Measurements from ENCODE around the gene SNAPIN.
A peak's percentile ranks its signal among the peaks of the same experiment; 100 is the strongest.

Gene SNAPIN

DNA sequence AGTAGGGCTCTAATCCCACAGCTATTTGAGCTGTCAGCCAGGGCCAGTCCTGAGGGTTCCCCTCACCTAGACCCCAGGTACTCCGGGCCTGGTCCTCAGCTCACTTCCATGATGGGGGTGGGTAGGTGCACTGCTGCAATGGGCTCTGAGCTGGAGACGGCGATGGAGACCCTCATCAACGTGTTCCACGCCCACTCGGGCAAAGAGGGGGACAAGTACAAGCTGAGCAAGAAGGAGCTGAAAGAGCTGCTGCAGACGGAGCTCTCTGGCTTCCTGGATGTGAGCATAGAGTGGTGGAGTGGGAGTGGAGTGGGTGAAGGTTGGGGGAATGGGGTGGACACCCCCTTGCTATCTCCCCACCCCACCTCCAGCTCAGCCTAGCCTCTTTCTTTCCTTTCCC is 28.1 kb upstream of the SNAPIN start:
- Histone ChIP-seq H3K36me3 (ENCODE audit: control insufficient read depth in 4 of 4, insufficient read depth in 4 of 4, low read length in 3 of 4) (no peaks in the 10 kb centered on the region), H3K27ac (ENCODE audit: insufficient read depth in 1 of 2, low read depth in 1 of 2, low read length in 2 of 2, poor library complexity in 1 of 2, severe bottlenecking in 2 of 2) (no peak overlapping the region), H3K9me3 (ENCODE audit: control extremely low read depth in 1 of 5, control insufficient read depth in 4 of 5, insufficient read depth in 2 of 5, low read depth in 1 of 5, low read length in 4 of 5) (no peaks in the 10 kb centered on the region), H3K27me3 (replicated peaks in 2 of 5; ENCODE audit: control insufficient read depth in 4 of 5, insufficient read depth in 5 of 5, low read length in 4 of 5) (peaks cover 0 to 2% (median 0%) of the 10 kb centered on the region in 5 experiments), H3K4me1 (ENCODE audit: control extremely low read depth in 1 of 4, control insufficient read depth in 4 of 4, insufficient read depth in 4 of 4, low read length in 3 of 4) (peaks cover 0 to 32% (median 17%) of the 10 kb centered on the region in 4 experiments), H3K4me3 (ENCODE audit: control insufficient read depth in 1 of 7, extremely low read depth in 1 of 7, insufficient read depth in 4 of 7, low read depth in 2 of 7, low read length in 6 of 7) (no peak overlapping the region)
- no peak for DNase-seq
- ChIA-PET CTCF (interaction anchor here (1.8 to 21.2 kb wide), 4 partner anchors 15 to 120 kb away, joined by 7 to 262 read pairs (median 68); partner anchors contain the start of genes S100A14 and S100A16), POLR2A (no interaction called here)
- 98% methylated on average over 6 of the region's 7 CpGs for WGBS (ENCODE audit: insufficient coverage)

DNA sequence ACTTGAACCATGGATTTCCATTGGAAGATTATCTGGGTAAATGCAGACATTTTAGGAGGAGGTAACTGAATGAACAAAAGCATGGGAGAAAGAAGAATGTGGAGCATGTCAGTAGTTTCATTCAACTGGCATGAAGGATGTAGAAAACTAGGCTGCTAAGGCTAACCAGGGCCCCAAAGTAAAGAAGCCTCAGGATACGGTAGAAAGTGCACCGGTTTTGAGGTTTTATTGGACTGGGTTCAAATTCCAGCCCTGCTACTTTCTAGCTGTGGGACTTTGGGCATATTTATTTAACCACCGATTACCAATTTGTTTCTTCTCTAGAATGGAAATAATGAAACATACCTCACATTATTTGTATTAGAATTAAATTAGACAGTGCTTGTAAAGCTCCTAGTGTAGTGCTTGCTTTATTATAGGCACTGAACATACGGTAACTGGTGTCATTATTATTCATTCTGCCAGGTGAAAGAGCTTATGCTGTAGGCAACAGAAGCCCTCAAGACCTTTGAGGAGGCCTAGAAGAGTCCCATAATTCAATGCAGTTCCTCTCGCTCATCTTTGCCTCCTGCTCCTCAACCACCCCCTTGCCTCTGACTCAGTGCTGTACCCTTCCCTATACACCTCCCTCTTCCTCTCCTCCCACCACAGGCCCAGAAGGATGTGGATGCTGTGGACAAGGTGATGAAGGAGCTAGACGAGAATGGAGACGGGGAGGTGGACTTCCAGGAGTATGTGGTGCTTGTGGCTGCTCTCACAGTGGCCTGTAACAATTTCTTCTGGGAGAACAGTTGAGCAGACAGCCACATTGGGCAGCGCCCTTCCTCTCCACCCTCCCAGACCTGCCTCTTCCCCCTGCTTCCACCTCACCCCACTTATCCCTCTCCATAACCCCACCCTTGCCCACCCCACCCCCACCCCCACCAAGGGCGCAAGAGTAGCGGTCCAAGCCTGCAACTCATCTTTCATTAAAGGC is 27.2 kb upstream of the SNAPIN start:
- no peak for DNase-seq
- Histone ChIP-seq H3K4me1 (ENCODE audit: control extremely low read depth in 1 of 4, control insufficient read depth in 4 of 4, insufficient read depth in 4 of 4, low read length in 3 of 4) (peaks cover 0 to 37% (median 22%) of the 10 kb centered on the region in 4 experiments), H3K27me3 (replicated peaks in 2 of 5; ENCODE audit: control insufficient read depth in 4 of 5, insufficient read depth in 5 of 5, low read length in 4 of 5) (peaks cover 0 to 2% (median 0%) of the 10 kb centered on the region in 5 experiments), H3K9me3 (ENCODE audit: control extremely low read depth in 1 of 5, control insufficient read depth in 4 of 5, insufficient read depth in 2 of 5, low read depth in 1 of 5, low read length in 4 of 5) (no peaks in the 10 kb centered on the region), H3K27ac (ENCODE audit: insufficient read depth in 1 of 2, low read depth in 1 of 2, low read length in 2 of 2, poor library complexity in 1 of 2, severe bottlenecking in 2 of 2) (no peak overlapping the region), H3K36me3 (ENCODE audit: control insufficient read depth in 4 of 4, insufficient read depth in 4 of 4, low read length in 3 of 4) (peaks cover under 1 to 7% (median 4%) of the 10 kb centered on the region in 4 experiments), H3K4me3 (ENCODE audit: control insufficient read depth in 1 of 7, extremely low read depth in 1 of 7, insufficient read depth in 4 of 7, low read depth in 2 of 7, low read length in 6 of 7) (no peak overlapping the region)
- ChIA-PET POLR2A (no interaction called here), CTCF (interaction anchor here (1.0 to 21.2 kb wide), 6 partner anchors 16 to 121 kb away, joined by 3 to 262 read pairs (median 16); partner anchors contain the start of genes S100A14 and S100A16)
- 100% methylated on average over 4 of the region's 10 CpGs for WGBS (ENCODE audit: insufficient coverage)

DNA sequence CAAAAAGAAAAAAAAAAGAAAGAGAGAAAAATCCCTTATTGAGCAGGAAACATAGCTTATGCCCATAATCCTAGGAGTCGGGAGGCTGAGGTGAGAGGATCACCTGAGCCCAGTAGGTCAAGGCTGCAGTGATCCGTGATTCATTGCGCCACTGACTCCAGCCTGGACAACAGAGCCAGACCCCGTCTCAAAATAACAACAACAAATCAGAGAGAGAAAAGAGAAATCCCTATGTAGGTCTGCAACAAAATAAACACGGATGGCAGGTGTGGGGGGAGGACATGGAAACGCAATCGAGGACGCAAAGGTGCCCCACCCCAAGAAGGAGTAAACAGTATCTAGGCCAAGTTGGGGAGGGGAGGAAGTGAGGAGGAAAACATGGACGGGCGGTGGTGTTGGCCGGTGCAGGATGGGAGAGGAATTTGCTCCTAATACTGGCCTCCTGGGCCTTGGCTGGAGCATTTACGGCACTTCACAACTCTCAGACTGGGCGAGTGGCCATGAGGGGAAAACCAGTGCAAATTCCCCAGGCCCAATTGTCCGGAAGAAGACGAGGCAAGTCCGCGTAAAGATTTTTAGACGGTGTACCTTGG is 25.2 kb upstream of the SNAPIN start:
- Histone ChIP-seq H3K4me3 (ENCODE audit: control insufficient read depth in 1 of 7, extremely low read depth in 1 of 7, insufficient read depth in 4 of 7, low read depth in 2 of 7, low read length in 6 of 7) (peak overlapping the region in 5 of 7 experiments; percentile 33 to 99 (median 89)), H3K27me3 (replicated peaks in 2 of 5; ENCODE audit: control insufficient read depth in 4 of 5, insufficient read depth in 5 of 5, low read length in 4 of 5) (no peaks in the 10 kb centered on the region), H3K27ac (ENCODE audit: insufficient read depth in 1 of 2, low read depth in 1 of 2, low read length in 2 of 2, poor library complexity in 1 of 2, severe bottlenecking in 2 of 2) (peak overlapping the region in 1 of 2 experiments; percentile 100), H3K9me3 (ENCODE audit: control extremely low read depth in 1 of 5, control insufficient read depth in 4 of 5, insufficient read depth in 2 of 5, low read depth in 1 of 5, low read length in 4 of 5) (no peaks in the 10 kb centered on the region), H3K4me1 (ENCODE audit: control extremely low read depth in 1 of 4, control insufficient read depth in 4 of 4, insufficient read depth in 4 of 4, low read length in 3 of 4) (peaks cover 0 to 36% (median 14%) of the 10 kb centered on the region in 4 experiments), H3K36me3 (ENCODE audit: control insufficient read depth in 4 of 4, insufficient read depth in 4 of 4, low read length in 3 of 4) (peaks cover 15 to 25% (median 20%) of the 10 kb centered on the region in 4 experiments)
- 73% methylated on average over 17 of the region's 18 CpGs for WGBS (ENCODE audit: insufficient coverage)
- DNase-seq = no peak
- ChIA-PET POLR2A (interaction anchor here (0.7 to 1.7 kb wide), 9 partner anchors 10 to 290 kb away, joined by 3 to 10 read pairs (median 5); partner anchors contain the start of genes GATAD2B, S100A6 and SNAPIN), CTCF (interaction anchor here (1.0 to 2.2 kb wide), 7 partner anchors 9 to 100 kb away, joined by 3 to 15 read pairs (median 5); no protein-coding TSS in a partner anchor)

DNA sequence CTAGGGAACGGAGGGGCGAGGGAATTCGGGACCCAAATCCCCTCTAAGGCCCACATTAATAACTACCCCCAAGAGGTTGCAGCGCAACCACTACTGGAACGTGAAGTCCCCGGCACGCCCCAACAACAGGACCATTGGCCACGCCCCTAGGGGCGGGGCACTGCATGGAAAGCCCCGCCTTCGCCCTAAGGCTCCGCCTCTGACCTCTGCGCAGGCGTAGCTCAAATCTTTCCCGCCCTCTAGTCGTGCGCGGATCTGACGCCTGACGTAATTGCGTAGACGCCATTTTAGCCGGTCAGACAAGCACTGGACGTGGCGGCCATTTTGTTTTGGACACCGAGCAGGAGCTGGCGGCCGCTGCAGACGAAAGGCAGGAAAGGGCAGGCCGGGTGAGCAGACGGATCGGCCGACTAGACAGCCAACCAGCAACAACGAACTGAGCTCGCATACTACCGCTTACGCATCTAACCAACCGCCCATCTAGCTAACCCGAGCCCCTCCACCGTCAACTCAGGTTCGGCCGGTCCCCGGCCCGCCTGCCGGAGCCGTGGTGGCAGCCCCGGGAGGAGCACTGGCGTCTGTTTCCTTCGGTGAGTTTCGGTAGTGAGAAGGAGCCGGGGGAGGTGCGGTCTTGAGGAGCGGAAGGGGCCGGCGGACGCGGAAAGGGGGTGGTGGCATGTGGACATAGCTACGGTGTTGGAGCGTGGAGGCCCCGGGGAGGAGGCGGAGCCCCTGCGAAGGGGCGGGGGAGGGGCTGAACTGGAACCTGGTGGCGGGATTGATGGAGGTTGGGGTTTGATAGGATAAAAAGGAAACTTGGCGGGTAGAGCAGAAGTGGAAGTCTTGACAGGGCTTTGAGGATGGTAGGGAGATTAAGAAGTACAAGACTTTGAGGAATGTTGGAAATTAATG is 24.5 kb upstream of the SNAPIN start, which contains the start of gene CHTOP:
TSS of gene CHTOP (plus strand) at position 313 of the 912 bp plus-strand sequence. CDS start 2,523 bp downstream, outside the sequence.
- Histone ChIP-seq H3K9me3 (ENCODE audit: control extremely low read depth in 1 of 5, control insufficient read depth in 4 of 5, insufficient read depth in 2 of 5, low read depth in 1 of 5, low read length in 4 of 5) (no peaks in the 10 kb centered on the region), H3K4me3 (ENCODE audit: control insufficient read depth in 1 of 7, extremely low read depth in 1 of 7, insufficient read depth in 4 of 7, low read depth in 2 of 7, low read length in 6 of 7) (peak within 1 kb of the TSS; percentile 64 to 99 (median 90)), H3K4me1 (ENCODE audit: control extremely low read depth in 1 of 4, control insufficient read depth in 4 of 4, insufficient read depth in 4 of 4, low read length in 3 of 4) (peaks cover 0 to 29% (median 11%) of the 10 kb centered on the region in 4 experiments), H3K27ac (ENCODE audit: insufficient read depth in 1 of 2, low read depth in 1 of 2, low read length in 2 of 2, poor library complexity in 1 of 2, severe bottlenecking in 2 of 2) (peak within 1 kb of the TSS; percentile 100), H3K36me3 (ENCODE audit: control insufficient read depth in 4 of 4, insufficient read depth in 4 of 4, low read length in 3 of 4) (peaks cover 15 to 31% (median 26%) of the 10 kb centered on the region in 4 experiments), H3K27me3 (replicated peaks in 2 of 5; ENCODE audit: control insufficient read depth in 4 of 5, insufficient read depth in 5 of 5, low read length in 4 of 5) (no peaks in the 10 kb centered on the region)
- DNase-seq = peak; percentile 98 to 99 (median 99)
- ChIA-PET CTCF (interaction anchor here (1.0 to 2.2 kb wide), 8 partner anchors 9 to 101 kb away, joined by 3 to 15 read pairs (median 4); no protein-coding TSS in a partner anchor), POLR2A (interaction anchor here (0.5 to 1.7 kb wide), 15 partner anchors 9 to 289 kb away, joined by 3 to 10 read pairs (median 4); partner anchors contain the start of genes GATAD2B, S100A6 and SNAPIN)
- WGBS (ENCODE audit: insufficient coverage) = 2% methylated on average over 53 of the region's 65 CpGs

DNA sequence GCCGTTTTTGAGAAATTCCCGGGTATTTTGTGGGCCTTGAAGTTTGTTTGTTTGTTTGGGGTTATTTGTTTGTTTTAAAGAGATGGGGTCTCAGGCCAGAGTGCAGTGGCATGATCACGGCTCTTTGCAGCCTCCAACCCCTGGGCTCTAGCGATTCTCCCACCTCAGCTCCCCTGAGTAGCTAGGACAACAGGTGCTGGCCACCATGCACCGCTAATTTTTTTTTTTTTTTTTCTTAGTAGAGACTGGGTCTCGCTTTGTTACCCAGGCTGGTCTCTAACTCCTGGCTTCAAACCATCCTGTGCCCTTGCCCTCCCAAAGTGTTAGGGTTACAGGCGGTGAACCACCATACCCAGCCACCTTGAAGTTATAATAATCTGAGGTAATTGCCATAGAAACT is 22.6 kb upstream of the SNAPIN start:
- WGBS (ENCODE audit: insufficient coverage) = 100% methylated on average over 3 of the region's 7 CpGs
- H3K4me3 ChIP-seq (ENCODE audit: control insufficient read depth in 1 of 7, extremely low read depth in 1 of 7, insufficient read depth in 4 of 7, low read depth in 2 of 7, low read length in 6 of 7) = peak overlapping the region in 1 of 7 experiments; percentile 4

DNA sequence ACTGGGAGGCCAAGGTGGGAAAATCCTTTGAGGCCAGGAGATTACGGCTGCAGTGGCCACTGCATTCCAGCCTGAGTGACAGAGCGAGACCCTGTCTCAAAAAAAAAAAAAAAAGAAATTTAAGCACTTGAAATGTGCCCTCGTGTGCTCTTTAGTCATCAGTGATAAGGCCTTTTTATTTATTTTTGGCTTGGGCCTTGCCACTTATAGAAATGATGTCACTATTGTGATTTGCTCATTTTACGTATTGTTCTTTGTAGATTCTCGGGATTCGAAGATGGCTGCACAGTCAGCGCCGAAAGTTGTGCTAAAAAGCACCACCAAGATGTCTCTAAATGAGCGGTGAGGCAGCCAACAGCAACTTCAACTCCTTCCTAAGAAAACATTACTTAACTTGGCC is 22.2 kb upstream of the SNAPIN start:
- no peaks in the 10 kb centered on the region for H3K9me3 ChIP-seq (ENCODE audit: control extremely low read depth in 1 of 5, control insufficient read depth in 4 of 5, insufficient read depth in 2 of 5, low read depth in 1 of 5, low read length in 4 of 5)
- ChIA-PET CTCF (no interaction called here), POLR2A (interaction anchor here (0.6 kb wide), 1 partner anchor 26 kb away, joined by 4 read pairs; no protein-coding TSS in a partner anchor)
- H3K27ac ChIP-seq (ENCODE audit: insufficient read depth in 1 of 2, low read depth in 1 of 2, low read length in 2 of 2, poor library complexity in 1 of 2, severe bottlenecking in 2 of 2) = no peak overlapping the region
- WGBS (ENCODE audit: insufficient coverage) = 90% methylated on average over 8 of the region's 9 CpGs
- peaks cover 17 to 53% (median 36%) of the 10 kb centered on the region in 4 experiments for H3K36me3 ChIP-seq (ENCODE audit: control insufficient read depth in 4 of 4, insufficient read depth in 4 of 4, low read length in 3 of 4)
- H3K27me3 ChIP-seq (replicated peaks in 2 of 5; ENCODE audit: control insufficient read depth in 4 of 5, insufficient read depth in 5 of 5, low read length in 4 of 5) = no peaks in the 10 kb centered on the region
- DNase-seq = no peak
- H3K4me3 ChIP-seq (ENCODE audit: control insufficient read depth in 1 of 7, extremely low read depth in 1 of 7, insufficient read depth in 4 of 7, low read depth in 2 of 7, low read length in 6 of 7) = no peak overlapping the region
- H3K4me1 ChIP-seq (ENCODE audit: control extremely low read depth in 1 of 4, control insufficient read depth in 4 of 4, insufficient read depth in 4 of 4, low read length in 3 of 4) = peaks cover 0 to 15% (median 11%) of the 10 kb centered on the region in 4 experiments

More for the DNA sequence above, 22.6 kb upstream of the SNAPIN start:
- H3K36me3 ChIP-seq (ENCODE audit: control insufficient read depth in 4 of 4, insufficient read depth in 4 of 4, low read length in 3 of 4) = peaks cover 17 to 49% (median 34%) of the 10 kb centered on the region in 4 experiments
- H3K9me3 ChIP-seq (ENCODE audit: control extremely low read depth in 1 of 5, control insufficient read depth in 4 of 5, insufficient read depth in 2 of 5, low read depth in 1 of 5, low read length in 4 of 5) = no peaks in the 10 kb centered on the region
- no peaks in the 10 kb centered on the region for H3K27me3 ChIP-seq (replicated peaks in 2 of 5; ENCODE audit: control insufficient read depth in 4 of 5, insufficient read depth in 5 of 5, low read length in 4 of 5)
- DNase-seq = no peak
- ChIA-PET POLR2A (interaction anchor here (0.6 to 1.1 kb wide), 2 partner anchors 18 to 27 kb away, joined by 3 to 4 read pairs; no protein-coding TSS in a partner anchor), CTCF (interaction anchor here (0.6 to 1.3 kb wide), 4 partner anchors 10 to 831 kb away, joined by 3 to 7 read pairs (median 3); no protein-coding TSS in a partner anchor)
- peak overlapping the region in 1 of 2 experiments; percentile 100 for H3K27ac ChIP-seq (ENCODE audit: insufficient read depth in 1 of 2, low read depth in 1 of 2, low read length in 2 of 2, poor library complexity in 1 of 2, severe bottlenecking in 2 of 2)
- peaks cover 0 to 15% (median 11%) of the 10 kb centered on the region in 4 experiments for H3K4me1 ChIP-seq (ENCODE audit: control extremely low read depth in 1 of 4, control insufficient read depth in 4 of 4, insufficient read depth in 4 of 4, low read length in 3 of 4)
